AG10803 (cell line): ENCODE measurements around the gene CHKA.

Experiments
- DNase-seq: peaks from one replicate; pipeline ENCODE4 v3.0.0; 2010; ENCODE audit warnings: low read depth
- H3K4me3 ChIP-seq: 2 replicates; pipeline ENCODE4 v1.5.1; 2011; ENCODE audit warnings: mild to moderate bottlenecking, low read length, control low read depth
- CTCF ChIP-seq: conservative IDR thresholded peaks from 2 replicates; pipeline ENCODE4 v1.5.1; 2011; ENCODE audit warnings: mild to moderate bottlenecking, low read length, control low read depth, inconsistent platforms

The CHKA gene

GRCh38 chr11:68149417-68149816 lies 28.2 kb upstream of the CHKA start:
- no peak for TF ChIP-seq CTCF
- DNase-seq, result no peak
- no peak overlapping the region for H3K4me3 ChIP-seq

GRCh38 chr11:68148879-68149278 lies 27.7 kb upstream of the CHKA start:
- DNase-seq, result no peak
- no peak for TF ChIP-seq CTCF
- H3K4me3 ChIP-seq, result no peak overlapping the region

GRCh38 chr11:68148071-68148805 lies 27.1 kb upstream of the CHKA start:
- TF ChIP-seq CTCF, result no peak
- no peak overlapping the region for H3K4me3 ChIP-seq
- no peak for DNase-seq

- no peak overlapping the region for H3K4me3 ChIP-seq
- peak; percentile 17 for DNase-seq
- TF ChIP-seq CTCF, result no peak
These were observed 25.7 kb upstream of the CHKA start for GRCh38 chr11:68146704-68147474.

- no peak for TF ChIP-seq CTCF
- DNase-seq, result no peak
- no peak overlapping the region for H3K4me3 ChIP-seq
These were observed 24.9 kb upstream of the CHKA start for GRCh38 chr11:68146010-68146540.

- TF ChIP-seq CTCF, result no peak
- no peak for DNase-seq
- H3K4me3 ChIP-seq, result no peak overlapping the region
These were observed 24.1 kb upstream of the CHKA start for GRCh38 chr11:68145120-68145866.
